GM12878 (cell line): ENCODE measurements around the gene ZGLP1. TPM values are rescaled to one million over a fixed set of nuclear protein-coding genes. Genes with fewer than 3 reads are reported as not detected.

ENCODE experiments used
- CREM ChIP-seq: IDR thresholded peaks from 2 replicates; pipeline ENCODE4 v1.6.1; 2014; ENCODE audit warnings: antibody characterized with exemption, low read depth
- GABPA ChIP-seq: IDR thresholded peaks from 2 replicates; pipeline ENCODE4 v1.6.1; 2014; ENCODE audit warnings: antibody characterized with exemption, low read depth, mild to moderate bottlenecking, inconsistent platforms
- HDAC2 ChIP-seq: fragments of 200-600 bp; sonication (generic); IDR thresholded peaks from 2 replicates; pipeline ENCODE4 v1.6.1; 2017
- HSF1 ChIP-seq: fragments of 150-350 bp; IDR thresholded peaks from 2 replicates; pipeline ENCODE4 v1.6.1; 2014; ENCODE audit warnings: mild to moderate bottlenecking, low read depth, low read length
- KDM1A ChIP-seq: fragments of 200-600 bp; sonication (generic); IDR thresholded peaks from 2 replicates; pipeline ENCODE4 v1.6.1; 2016; ENCODE audit warnings: borderline replicate concordance
- PBX3 ChIP-seq: IDR thresholded peaks from 2 replicates; pipeline ENCODE4 v1.6.1; 2011; ENCODE audit warnings: mild to moderate bottlenecking, low read depth, low read length, moderate library complexity; ENCODE audit not compliant: insufficient replicate concordance
- RAD51 ChIP-seq: fragments of 450-650 bp; IDR thresholded peaks from 2 replicates; pipeline ENCODE4 v1.6.1; 2016; ENCODE audit warnings: moderate library complexity, mild to moderate bottlenecking, inconsistent platforms
- SIN3A ChIP-seq: IDR thresholded peaks from 2 replicates; pipeline ENCODE4 v1.6.1; 2012; ENCODE audit warnings: low read depth, low read length, improper control_type of control experiment
- SMAD5 ChIP-seq: IDR thresholded peaks from 2 replicates; pipeline ENCODE4 v1.6.1; 2016; ENCODE audit warnings: antibody characterized with exemption, low read depth
- STAT3 ChIP-seq: IDR thresholded peaks from 2 replicates; pipeline ENCODE4 v1.6.1; 2011; ENCODE audit warnings: low read depth, low read length, improper control_type of control experiment
- TBL1XR1 ChIP-seq: IDR thresholded peaks from 2 replicates; pipeline ENCODE4 v1.6.1; 2012; ENCODE audit warnings: low read depth, low read length, improper control_type of control experiment
- TCF12 ChIP-seq: IDR thresholded peaks from 2 replicates; pipeline ENCODE4 v1.6.1; 2011; ENCODE audit warnings: low read depth, mild to moderate bottlenecking, low read length
- YY1 ChIP-seq: IDR thresholded peaks from 2 replicates; pipeline ENCODE4 v1.6.1; 2011; ENCODE audit warnings: low read depth, mild to moderate bottlenecking, low read length
- ZNF217 ChIP-seq: fragments of 450-650 bp; IDR thresholded peaks from 2 replicates; pipeline ENCODE4 v1.6.1; 2017; ENCODE audit warnings: antibody characterized with exemption, mild to moderate bottlenecking
- ZNF687 ChIP-seq: fragments of 450-650 bp; IDR thresholded peaks from 2 replicates; pipeline ENCODE4 v1.6.1; 2017; ENCODE audit warnings: mild to moderate bottlenecking, moderate library complexity
- polyA plus RNA-seq, 11 experiments: library from polyadenylated mRNA; depleted of rRNA in 4 of 11; unstranded in 6 of 11; stranded (reverse) in 5 of 11; fragments of >200 nt; fragmentation: Nextera tagmentation in 4 of 11; fragmentation: Illumina TruSeq in 1 of 11; extraction: Ambion mirVana in 4 of 11; extraction: Trizol in 1 of 11; gene quantifications; 1 replicate in 1 of 11; 2 replicates in 10 of 11; pipeline versions ENCODE4 v1.2.1 to v1.2.3, GENCODE V29; 2011 to 2016; ENCODE audit warnings: inconsistent platforms in 2 of 11, missing spikeins in 2 of 11, low read depth in 1 of 11
- total RNA-seq, 4 experiments: library from RNA; depleted of rRNA in 3 of 4; stranded (reverse); fragments of >200 nt in 3 of 4; fragmentation: Illumina TruSeq in 1 of 4; extraction: Trizol in 1 of 4; gene quantifications; 2 replicates each; pipeline versions ENCODE4 v1.2.1 to v1.2.3, GENCODE V29; 2013 to 2021
- TF ChIP-seq, protein P1 (sequence below): fragments of 450-650 bp; IDR thresholded peaks from 2 replicates; pipeline ENCODE4 v1.6.1; 2017; ENCODE audit warnings: antibody characterized with exemption, mild to moderate bottlenecking, moderate library complexity
- TF ChIP-seq, protein P2 (sequence below): fragments of 450-650 bp; IDR thresholded peaks from 2 replicates; pipeline ENCODE4 v1.6.1; 2016; ENCODE audit warnings: mild to moderate bottlenecking, moderate library complexity, borderline replicate concordance

The ZGLP1 gene
- total and polyA plus RNA-seq, 10 of the 15 experiments (the other 5 are each of a cell fraction or from before 2014, with no cell fraction given) = 0.29 to 5.6 (median 1.3) TPM

GRCh38 chr19:10270180-10270615 is 39.4 kb downstream of the ZGLP1 start (continued):
- TF ChIP-seq HSF1 (no peak), SMAD5 (no peak), STAT3 (no peak), ZNF217 (peak; percentile 38; the same call in 1 of the 2 replicates), TBL1XR1 (peak; percentile 72), GABPA (no peak), YY1 (peak; percentile 7; the same call in 1 of the 2 replicates), ZNF687 (peak; percentile 27; the same call in 1 of the 2 replicates), TCF12 (peak; percentile 64; the same call in 1 of the 2 replicates), HDAC2 (no peak), SIN3A (no peak), PBX3 (no peak), CREM (peak; percentile 78), RAD51 (no peak), KDM1A (no peak)
- TF ChIP-seq, protein P1, sequence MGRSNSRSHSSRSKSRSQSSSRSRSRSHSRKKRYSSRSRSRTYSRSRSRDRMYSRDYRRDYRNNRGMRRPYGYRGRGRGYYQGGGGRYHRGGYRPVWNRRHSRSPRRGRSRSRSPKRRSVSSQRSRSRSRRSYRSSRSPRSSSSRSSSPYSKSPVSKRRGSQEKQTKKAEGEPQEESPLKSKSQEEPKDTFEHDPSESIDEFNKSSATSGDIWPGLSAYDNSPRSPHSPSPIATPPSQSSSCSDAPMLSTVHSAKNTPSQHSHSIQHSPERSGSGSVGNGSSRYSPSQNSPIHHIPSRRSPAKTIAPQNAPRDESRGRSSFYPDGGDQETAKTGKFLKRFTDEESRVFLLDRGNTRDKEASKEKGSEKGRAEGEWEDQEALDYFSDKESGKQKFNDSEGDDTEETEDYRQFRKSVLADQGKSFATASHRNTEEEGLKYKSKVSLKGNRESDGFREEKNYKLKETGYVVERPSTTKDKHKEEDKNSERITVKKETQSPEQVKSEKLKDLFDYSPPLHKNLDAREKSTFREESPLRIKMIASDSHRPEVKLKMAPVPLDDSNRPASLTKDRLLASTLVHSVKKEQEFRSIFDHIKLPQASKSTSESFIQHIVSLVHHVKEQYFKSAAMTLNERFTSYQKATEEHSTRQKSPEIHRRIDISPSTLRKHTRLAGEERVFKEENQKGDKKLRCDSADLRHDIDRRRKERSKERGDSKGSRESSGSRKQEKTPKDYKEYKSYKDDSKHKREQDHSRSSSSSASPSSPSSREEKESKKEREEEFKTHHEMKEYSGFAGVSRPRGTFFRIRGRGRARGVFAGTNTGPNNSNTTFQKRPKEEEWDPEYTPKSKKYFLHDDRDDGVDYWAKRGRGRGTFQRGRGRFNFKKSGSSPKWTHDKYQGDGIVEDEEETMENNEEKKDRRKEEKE = no peak
- TF ChIP-seq, protein P2, sequence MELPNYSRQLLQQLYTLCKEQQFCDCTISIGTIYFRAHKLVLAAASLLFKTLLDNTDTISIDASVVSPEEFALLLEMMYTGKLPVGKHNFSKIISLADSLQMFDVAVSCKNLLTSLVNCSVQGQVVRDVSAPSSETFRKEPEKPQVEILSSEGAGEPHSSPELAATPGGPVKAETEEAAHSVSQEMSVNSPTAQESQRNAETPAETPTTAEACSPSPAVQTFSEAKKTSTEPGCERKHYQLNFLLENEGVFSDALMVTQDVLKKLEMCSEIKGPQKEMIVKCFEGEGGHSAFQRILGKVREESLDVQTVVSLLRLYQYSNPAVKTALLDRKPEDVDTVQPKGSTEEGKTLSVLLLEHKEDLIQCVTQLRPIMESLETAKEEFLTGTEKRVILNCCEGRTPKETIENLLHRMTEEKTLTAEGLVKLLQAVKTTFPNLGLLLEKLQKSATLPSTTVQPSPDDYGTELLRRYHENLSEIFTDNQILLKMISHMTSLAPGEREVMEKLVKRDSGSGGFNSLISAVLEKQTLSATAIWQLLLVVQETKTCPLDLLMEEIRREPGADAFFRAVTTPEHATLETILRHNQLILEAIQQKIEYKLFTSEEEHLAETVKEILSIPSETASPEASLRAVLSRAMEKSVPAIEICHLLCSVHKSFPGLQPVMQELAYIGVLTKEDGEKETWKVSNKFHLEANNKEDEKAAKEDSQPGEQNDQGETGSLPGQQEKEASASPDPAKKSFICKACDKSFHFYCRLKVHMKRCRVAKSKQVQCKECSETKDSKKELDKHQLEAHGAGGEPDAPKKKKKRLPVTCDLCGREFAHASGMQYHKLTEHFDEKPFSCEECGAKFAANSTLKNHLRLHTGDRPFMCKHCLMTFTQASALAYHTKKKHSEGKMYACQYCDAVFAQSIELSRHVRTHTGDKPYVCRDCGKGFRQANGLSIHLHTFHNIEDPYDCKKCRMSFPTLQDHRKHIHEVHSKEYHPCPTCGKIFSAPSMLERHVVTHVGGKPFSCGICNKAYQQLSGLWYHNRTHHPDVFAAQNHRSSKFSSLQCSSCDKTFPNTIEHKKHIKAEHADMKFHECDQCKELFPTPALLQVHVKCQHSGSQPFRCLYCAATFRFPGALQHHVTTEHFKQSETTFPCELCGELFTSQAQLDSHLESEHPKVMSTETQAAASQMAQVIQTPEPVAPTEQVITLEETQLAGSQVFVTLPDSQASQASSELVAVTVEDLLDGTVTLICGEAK = no peak
